Islet of Langerhans (tissue), 1 donor: ENCODE results near the gene DUS2.
"Not testable (repeated sequence)": the region's sequence is repeated elsewhere in the genome, so short reads cannot be mapped to it uniquely, and the experiment has no call there.

Experiments used
- FAIRE-seq: peaks from one replicate; lab custom pipeline; 2011; peaks lifted over from hg19 to GRCh38; lab: Jason Lieb, UNC

DUS2 gene

GRCh38 chr16:67998779-67999688, 24.1 kb upstream of the DUS2 start, which contains the start of gene DPEP2:
Gene DPEP2 (minus strand): TSS chr16:67999484. CDS start chr16:67993212, 6,272 bp downstream.
- FAIRE-seq = not testable (repeated sequence)

DNA sequence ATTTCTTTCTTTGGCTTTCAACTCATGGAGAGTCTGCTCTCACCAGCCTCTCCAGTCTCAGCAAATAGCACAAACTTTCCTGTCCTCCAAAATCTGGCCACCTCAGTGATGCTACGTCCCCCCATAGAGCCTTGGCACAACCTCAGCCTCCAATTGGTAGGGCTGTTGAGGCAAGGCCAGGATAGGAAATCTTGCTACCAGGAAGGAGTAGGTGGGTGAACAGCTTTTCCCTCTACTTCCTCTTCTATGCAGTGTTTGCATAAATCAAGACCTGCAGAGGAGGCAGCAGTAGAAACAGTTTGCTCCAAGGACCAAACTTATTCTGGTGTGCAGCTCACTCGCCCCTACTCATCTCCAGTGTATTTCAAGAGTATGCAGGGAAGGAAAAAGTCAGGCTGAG, 23.1 kb upstream of the DUS2 start:
- no peak for FAIRE-seq

GRCh38 chr16:68000450-68000849, 22.6 kb upstream of the DUS2 start:
- FAIRE-seq = no peak

GRCh38 chr16:68003031-68003430, 20.1 kb upstream of the DUS2 start:
- FAIRE-seq = no peak

DNA sequence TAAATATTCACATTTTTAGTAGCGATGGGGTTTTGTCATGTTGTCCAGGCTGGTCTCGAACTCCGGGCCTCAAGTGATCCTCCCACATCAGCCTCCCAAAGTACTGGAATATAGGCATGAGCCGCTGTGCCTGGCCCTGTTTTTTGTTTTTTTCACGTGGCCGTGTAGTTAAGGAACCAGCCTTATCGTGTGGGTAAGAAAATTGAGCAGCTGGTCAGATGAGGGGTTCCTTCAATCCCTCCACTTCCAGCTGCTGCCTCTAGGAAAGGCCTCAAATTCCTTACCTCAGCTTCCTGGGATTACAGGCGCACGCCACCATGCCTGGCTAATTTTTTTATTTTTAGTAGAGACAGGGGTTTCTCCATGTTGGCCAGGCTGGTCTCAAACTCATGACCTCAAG, 17.9 kb upstream of the DUS2 start:
- no peak for FAIRE-seq

DNA sequence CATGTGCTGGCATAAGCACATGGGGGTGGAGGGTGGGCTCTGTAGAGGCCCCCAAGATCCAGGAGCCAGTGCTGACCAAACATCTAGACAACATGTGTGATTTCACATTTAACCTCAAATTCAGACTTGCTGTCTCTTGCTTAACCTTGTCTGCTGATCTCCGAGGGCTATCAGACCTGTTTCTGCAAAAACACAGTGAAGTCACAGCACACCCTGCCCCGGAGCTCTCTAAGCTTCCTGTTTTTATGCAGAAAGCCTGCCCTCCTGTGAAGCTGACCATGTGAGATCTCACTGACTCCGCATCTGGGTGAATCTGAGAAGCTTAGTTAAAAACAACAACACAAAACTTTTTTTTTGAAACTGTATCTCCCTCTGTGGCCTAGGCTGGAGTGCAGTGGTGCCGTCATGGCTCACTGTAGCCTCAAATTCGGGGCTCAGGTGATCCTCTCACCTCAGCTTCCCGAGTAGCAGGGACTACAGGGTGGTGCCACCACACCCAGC, 17.2 kb upstream of the DUS2 start:
- FAIRE-seq = no peak

- no peak for FAIRE-seq
Measured at GRCh38 chr16:68009157-68009735, 13.8 kb upstream of the DUS2 start.

GRCh38 chr16:68009872-68010271, 13.2 kb upstream of the DUS2 start:
- FAIRE-seq = not testable (repeated sequence)

DNA sequence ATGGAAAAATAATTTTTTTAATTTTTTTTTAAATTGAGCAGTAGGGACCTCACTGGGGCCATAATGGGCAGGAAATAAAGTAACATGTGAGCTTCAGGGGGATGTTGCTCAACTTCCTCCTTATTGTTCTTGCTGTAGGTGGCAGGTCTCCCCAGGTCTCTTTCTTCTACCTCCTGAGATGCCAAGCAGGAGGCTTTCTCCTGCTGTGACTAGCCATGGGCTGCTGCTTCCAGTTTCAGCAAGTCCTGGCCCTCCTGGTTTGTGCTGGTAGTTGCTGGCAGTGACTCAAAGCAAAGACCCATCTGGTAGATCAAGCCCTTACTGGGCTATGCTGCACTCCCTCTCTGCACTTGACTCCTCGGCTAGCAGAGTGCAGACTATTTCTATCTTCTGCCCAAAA, 9.6 kb upstream of the DUS2 start:
- no peak for FAIRE-seq

DNA sequence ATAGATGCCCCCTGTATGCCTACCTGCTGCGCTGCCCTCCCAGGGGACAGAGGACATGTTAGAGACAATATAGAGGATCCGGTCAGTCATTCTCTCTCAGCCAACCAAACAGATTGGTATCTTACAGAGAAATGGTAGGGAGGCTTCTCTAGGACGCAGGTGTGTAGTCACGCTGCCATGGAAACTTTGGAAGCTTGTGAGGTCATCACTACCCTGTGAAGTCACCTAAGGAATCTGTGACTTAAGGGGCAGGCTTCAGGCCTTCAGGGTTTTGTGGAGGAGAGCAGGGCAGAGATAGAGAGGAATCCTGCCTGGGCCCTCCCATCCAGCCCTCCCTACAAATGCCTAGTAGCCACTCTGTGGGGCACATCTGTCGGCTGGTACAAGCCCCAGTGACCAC, 7.4 kb upstream of the DUS2 start, which contains the start of gene DPEP2NB:
Gene DPEP2NB, minus strand, starts transcription at position 231 of the 400 bp plus-strand sequence. Its CDS starts 141 bp downstream, at position 90.
- FAIRE-seq = no peak

- FAIRE-seq = no peak
Measured at GRCh38 chr16:68019167-68019680, 3.9 kb upstream of the DUS2 start.

DNA sequence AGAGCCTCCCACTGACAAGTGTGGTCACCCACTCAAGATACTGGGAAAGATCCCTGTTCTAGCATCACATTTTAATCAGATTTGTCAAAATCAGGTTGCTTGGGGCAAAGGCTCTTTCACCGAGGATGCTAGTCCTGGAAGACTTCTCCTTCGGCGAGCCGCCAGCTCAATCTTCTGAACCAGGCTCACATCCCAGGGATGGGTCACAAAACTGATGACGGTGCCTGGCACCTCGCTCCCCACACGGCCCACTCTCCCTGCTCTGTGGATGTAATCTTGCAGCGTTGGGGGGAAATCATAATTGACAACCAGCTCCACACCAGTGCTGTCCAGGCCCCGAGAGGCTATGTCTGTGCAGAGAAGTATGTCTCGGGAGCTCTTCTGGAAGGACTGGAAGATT, 1.6 kb upstream of the DUS2 start:
- FAIRE-seq = no peak

DNA sequence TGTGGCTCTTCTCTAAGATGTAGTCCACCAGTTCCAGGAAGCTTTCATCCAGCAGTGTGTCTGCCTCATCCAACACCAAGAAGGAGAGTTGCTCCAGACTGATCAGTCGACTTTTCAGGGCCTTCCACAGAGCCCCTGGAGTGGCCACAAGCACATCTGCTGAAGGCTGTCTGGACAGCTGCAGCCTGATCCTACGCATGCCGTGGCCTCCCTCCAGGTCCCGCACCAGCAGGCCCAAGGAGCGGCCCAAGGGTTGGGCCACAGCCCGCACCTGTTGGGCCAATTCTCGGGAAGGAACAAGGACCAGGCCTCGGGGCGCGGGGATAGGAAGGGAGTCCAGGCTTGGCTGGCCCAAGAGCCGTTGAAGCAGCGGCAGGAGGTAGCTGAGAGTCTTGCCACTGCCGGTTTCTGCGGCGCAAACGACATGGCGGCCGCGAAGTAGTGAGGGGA, 781 bp upstream of the DUS2 start:
- FAIRE-seq = no peak

- FAIRE-seq = no peak
Measured at GRCh38 chr16:68028996-68029395, 5.9 kb downstream of the DUS2 start.

DNA sequence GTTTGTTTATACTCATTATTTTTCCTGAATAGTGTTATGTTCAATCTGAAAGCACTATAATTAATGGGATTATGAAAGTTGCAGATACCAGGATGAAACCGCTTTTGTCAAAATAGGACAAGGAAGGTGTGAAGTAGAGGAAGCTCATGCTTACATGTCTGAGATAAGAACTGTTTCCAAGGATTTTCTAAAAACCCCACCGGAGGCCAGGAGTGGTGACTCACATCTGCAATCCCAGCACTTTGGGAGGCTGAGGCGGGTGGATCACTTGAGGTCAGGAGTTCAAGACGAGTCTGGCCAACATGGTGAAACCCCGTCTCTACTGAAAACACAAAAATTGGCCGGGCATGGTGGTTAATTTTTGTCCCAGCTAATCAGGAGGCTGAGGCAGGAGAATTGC, 7.0 kb downstream of the DUS2 start:
- FAIRE-seq = not testable (repeated sequence)

- no peak for FAIRE-seq
Measured at GRCh38 chr16:68031951-68032350, 8.9 kb downstream of the DUS2 start.

- FAIRE-seq = no peak
Measured at GRCh38 chr16:68033101-68033500, 10.0 kb downstream of the DUS2 start.

DNA sequence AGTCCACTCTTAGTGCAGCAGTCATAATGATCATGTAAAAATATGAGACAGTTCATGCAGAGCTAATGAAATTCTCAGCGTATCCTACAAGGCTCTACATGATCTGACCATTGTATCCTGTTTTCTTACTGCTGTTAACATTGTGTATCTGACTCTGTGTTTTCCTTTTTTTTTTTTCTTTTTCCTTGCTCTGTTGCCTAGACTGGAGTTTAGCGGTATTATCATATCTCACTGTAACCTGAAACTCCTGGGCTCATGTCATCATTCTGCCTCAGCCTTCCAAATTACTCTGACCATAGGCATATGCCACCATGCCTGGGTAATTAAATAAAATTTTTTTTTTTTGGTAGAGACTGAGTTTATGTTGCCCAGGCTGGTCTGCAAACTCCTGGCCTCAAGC, 12.1 kb downstream of the DUS2 start:
- FAIRE-seq = no peak

DNA sequence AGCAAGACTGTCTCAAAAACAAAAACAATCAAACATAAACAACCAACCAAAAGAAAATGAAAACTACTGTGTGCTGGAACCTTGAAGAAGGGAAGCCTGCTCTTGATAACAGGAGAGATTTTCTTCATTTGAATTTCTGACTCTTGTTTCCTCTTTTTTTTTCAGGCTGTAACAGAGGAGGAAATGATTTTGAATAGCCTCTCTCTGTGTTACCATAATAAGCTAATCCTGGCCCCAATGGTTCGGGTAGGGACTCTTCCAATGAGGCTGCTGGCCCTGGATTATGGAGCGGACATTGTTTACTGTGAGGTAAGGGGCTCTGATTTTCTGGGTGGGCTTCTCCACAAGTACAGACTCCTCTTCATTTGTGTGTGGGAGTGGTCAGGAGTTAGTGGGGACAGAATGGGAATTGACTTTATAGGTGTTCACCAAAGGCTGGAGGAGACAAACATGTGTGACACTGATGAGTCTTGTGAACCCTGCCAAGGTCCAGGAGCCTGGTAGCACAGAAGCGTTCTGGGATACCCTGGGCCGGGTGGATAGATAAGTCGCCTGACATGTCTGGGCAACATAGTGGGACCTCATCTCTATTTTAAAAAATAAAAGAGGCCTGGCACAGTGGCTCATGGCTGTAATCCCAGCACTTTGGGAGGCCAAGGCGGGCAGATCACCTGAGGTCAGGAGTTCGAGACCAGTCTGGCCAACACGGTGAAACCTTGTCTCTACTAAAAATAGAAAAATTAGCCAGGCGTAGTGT, 14.9 kb downstream of the DUS2 start:
- no peak for FAIRE-seq

DNA sequence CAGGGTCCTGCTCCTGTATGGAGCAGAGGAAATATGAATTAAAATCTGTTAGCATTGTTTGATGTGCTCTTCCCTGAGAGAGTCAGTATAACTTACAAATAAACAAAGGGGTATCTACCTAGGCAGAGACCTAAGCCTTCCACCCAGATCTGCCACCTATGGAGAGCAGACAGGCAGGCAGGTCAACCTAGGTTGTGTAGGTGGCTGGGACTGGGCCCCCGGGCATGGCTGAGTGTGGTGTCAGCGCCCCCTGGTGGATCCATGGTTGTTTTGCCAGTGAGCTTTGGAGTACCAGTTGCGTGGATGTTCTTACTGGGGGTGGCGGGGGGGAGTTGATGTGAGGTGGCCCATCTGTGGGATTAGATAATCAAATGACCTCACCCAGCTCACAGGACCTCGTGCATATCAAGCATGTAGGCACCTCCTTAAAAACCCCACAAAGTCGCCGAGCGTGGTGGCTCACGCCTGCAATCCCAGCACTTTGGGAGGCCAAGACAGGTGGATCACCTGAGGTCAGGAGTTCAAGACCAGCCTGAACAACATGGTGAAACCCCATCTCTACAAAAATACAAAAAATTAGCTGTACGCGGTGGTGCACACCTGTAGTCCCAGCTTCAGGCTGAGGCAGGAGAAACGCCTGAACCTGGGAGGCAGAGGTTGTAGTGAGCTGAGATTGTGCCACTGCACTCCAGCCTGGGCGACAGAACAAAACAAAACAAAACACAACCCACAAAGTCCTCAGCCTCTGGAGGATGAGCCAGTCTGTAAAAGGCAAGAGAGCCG, 17.6 kb downstream of the DUS2 start:
- FAIRE-seq = no peak

GRCh38 chr16:68041783-68042182, 18.7 kb downstream of the DUS2 start:
- no peak for FAIRE-seq

DNA sequence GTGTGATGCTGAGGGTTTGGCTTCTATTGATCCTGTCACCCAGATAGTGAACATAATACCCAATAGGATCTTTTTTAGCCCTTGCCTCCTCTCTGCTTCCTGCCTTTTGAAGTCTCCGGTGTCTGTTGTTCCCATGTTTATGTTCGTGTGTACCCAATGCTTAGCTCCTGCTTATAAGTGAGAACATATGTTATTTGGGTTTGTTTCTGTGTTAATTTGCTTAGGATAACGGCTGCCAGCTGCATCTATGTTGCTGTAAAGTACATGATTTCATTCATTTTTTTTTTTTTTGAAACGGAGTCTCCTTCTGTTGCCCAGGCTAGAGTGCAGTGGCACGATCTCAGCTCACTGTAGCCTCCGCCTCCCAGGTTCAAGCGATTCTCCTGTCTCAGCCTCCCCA, 23.0 kb downstream of the DUS2 start:
- FAIRE-seq = no peak
